Measurements from ENCODE around the gene FST.

Gene FST, protein sequence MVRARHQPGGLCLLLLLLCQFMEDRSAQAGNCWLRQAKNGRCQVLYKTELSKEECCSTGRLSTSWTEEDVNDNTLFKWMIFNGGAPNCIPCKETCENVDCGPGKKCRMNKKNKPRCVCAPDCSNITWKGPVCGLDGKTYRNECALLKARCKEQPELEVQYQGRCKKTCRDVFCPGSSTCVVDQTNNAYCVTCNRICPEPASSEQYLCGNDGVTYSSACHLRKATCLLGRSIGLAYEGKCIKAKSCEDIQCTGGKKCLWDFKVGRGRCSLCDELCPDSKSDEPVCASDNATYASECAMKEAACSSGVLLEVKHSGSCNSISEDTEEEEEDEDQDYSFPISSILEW

DNA sequence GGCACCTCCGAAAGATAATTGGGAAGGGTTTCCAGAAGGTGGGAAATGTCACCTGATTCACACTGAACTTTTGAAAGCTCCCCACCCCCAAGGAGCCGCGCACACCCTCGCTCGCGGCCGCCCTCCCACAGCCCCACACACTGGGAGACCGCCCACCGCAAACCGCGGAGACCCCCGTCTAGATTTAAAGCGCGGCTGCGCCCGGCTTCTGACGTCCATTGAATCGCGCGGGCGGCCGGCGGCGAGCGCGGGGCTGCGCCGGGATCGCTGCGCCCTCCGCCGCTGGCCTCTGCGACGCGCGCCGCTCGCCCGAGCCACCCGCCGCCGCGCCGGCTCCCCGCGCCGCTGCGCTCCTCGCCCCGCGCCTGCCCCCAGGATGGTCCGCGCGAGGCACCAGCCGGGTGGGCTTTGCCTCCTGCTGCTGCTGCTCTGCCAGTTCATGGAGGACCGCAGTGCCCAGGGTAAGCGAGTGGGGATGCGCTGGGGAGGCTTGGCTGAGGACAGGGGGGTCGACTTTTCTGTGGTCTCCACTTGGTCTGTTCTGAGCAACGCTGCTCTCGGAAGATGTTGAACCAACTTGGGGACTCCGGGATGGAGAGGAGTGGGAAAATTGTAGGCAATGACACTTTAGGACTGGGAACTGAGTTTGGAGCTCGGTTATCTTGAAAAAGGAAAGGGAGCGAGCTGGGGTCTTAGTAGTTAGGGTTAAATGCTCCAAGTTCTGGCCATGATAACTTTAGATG, at the start of gene FST:
TSS of gene FST (plus strand) at position 214 of the 743 bp plus-strand sequence. CDS start at position 377, 163 bp downstream.
- no peak for DNase-seq

DNA sequence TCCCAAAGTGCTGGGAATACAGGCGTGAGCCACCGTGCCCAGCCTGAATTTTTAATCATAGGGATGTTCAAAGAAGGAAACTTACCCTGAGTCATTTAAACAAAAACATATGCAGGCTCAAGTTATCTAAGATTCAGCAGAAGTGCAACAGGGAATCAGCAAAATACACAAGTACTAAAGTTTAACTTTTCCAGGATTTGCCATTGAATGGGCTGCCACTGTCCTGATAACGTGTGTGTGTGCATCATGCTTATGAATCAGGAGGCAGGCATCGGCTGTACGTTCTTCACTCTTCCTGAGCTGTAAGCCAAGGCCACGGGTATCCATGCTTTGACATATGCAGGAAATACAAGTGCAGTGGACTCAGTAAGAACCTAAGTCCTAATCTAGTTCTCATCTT, 48.8 kb upstream of the FST start:
- no peak for DNase-seq

DNA sequence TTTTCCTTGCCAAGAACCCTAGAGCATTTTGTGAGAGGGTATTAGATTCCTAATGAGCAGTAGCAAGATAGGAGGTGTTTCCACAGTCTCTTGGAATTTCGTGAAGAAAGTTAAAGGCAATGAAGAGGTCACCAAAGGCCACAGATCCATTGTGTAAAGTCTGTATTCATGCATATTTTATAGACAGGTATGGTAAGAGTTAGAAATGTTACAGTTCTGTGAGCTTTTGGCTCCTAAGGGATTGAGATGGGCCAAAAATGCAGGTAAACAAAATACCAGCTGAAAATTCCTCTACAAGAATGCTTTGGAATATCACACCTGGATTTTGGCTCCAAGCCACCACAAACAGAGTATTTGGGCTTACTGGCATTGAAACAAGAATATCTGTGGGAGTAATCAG, 47.4 kb upstream of the FST start:
- no peak for DNase-seq

DNA sequence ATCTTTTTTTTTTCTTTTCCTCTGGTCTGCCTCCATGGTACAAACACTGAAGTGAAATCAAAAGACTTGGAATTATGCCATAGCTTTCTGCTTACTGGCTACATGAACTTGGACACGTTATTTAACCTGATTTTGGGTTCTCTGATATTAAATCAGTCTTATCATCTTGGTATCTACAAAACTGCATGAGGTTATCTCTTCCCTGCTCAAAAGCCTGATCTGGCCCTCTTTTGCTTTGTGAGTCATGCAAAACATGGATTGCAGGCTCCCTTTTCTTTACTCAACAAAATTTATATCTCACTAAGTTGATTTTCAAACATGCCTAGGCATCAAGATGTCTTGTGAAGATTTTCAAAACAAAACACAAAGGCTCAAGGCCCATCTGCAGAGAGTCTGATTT, 45.9 kb upstream of the FST start:
- no peak for DNase-seq

DNA sequence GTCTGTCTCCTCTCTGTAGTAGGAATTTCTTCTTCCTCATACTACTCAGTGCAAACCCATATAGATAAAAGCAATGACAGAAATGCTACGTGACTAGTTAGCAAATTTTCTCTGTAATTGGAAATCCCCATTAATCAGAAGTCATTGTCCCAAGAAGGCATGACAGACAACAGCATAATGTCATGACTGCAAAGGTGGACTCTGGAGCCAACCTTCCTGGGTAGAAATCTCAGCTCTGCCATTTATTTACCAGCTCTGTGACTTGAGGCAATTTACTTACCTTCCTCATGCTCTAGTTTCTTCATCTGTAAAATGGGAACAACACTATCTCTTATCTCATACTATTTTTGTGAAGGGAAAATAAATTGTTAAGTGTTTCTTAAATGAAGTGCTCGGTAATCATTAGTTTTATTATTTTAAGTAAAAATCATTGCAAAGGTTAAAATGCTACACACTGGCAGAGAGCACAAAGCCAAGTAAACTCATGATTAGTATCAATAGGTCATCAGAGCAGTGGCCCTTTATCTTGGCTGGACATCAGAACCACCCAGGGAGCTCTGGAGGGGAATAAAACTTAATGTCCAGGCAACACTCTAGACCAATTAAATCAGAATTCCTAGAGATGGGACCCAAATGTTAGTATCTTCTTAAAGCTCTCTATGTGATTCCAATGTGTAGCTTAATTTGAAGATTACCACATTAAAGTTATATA, 43.8 kb upstream of the FST start:
- DNase-seq: no peak

DNA sequence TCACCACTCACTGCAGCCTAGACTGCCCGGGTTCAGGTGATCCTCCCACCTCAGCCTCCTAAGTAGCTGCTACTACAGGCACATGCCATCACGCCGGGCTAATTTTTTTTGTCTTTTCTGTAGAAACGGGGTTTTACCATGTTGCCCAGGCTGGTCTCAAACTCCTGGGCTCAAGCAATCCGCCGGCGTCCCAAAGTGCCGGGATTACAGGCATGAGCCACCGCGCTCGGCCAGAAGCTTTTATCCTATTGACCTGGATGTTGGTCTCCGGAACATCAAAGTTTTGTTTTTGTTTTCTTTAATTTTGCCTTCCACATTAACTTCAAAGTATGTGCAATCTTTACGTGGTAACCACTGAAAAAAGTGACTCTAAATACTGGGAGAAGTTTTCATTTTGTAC, 42.4 kb upstream of the FST start:
- DNase-seq: no peak

DNA sequence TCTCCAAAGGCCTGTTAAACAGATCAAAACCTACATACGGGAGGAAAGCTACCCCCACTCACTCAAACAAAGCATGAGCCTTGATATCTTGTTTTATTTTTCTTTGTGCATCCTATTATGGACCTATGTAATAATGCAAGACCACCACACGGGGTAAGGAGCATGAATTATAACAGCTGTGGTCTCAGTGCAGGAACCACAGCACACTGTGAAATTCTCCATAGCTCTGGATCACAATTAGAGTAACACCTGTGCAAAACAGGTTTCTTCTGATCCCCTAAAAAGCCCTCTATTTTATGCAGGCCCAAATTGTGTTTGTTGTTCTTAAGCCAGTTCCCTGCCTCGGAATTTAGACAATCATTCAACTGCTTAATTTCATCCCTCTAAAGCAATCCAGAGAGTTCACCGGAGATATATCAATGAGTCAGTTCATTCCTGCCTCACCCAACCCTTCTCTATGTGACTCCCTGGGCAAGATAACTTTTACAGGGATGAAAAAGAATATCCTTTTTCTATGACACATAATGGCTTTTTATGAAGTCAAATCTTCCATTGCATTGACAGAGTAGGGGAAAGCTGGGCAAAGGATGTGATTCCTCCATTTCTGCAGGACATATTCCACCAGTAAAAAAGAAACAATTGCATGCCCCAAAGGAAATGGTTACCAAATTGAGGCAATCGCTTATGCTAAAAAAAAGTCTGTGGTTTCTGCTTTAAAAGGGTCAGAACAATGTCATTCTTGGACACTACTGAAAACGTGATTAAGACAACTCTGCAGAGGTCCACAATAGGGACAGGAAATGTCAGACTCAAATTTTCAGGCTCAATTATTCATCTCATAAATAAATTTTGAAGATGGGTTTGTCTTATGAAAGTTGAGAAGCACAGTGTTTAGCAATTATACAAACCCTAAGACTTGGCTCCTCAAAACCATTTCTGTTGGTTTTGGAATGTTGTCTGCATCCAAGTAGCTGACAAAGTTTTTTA, 41.6 kb upstream of the FST start:
- no peak for DNase-seq

DNA sequence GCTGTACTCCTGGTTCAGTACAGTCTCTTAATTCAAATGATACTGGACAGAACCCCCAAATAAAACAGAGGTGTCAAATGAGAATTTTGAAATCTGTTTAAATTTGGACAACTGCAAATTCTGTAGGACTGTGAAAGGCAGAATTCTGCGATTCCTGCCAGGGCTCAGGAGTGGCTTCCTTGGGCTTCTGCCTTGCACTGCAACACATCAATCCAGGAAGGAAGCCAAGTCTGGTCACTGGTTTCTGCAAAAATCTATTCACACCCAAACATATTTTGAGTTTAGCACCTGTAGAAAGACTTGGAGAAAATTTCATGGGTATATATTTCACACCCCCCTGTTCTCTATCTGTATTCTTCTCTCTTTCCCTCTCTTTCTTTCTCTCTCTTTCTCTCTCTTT, 37.5 kb upstream of the FST start:
- DNase-seq: no peak

DNA sequence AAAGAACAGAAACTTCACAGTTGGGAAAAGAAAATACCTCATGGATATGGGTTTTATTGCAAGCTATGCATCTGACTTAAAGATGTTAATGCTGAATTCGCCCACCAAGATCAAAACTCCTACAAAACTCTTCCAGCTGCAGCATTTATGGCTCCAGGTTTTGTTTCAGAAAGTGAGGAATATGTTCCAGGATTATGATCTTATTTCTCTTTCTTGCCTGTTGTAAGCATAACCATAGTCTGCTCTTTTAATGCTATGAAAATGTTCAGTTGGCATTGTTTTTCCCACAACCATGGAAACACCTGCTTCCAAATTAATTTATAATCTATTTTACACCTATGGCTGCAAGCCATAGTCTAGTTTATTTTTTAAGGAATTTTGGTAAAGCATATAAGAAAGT, 34.9 kb upstream of the FST start:
- DNase-seq: no peak

DNA sequence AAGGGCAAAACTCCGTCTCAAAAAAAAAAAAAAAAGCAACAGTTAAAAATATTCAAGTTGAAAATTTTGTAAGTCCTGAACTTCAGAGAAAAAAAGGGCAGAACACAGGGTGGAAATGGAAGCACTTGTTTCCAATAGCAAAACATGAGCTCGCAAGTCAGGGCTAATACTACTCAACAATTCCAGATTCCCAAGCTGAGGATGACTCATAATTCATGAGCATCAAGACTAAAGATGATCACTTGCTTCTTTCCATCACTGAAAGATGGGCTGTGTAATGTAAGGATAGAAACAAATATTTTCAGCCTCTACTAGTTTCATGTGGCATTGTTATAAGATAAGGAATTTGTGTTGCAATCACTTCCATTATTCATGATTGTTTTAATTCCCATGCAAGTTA, 33.5 kb upstream of the FST start:
- no peak for DNase-seq

DNA sequence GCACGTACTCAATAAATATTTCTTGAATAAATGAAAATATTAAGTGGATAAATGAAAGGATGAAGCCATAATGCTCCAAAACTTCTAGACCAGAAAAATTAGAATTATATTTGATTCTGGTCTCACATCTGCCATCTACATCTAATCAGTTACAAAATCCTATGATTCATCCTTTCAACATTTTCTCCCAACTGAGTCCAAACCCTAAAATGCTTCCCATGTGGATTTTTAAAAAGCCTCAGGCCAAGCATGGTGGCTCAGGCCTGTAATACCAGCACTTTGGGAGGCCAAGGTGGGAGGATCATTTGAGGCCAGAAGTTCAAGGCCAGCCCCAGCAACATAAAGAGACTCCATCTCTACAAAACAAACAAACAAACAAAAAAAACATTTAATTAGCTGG, 31.6 kb upstream of the FST start:
- no peak for DNase-seq

DNA sequence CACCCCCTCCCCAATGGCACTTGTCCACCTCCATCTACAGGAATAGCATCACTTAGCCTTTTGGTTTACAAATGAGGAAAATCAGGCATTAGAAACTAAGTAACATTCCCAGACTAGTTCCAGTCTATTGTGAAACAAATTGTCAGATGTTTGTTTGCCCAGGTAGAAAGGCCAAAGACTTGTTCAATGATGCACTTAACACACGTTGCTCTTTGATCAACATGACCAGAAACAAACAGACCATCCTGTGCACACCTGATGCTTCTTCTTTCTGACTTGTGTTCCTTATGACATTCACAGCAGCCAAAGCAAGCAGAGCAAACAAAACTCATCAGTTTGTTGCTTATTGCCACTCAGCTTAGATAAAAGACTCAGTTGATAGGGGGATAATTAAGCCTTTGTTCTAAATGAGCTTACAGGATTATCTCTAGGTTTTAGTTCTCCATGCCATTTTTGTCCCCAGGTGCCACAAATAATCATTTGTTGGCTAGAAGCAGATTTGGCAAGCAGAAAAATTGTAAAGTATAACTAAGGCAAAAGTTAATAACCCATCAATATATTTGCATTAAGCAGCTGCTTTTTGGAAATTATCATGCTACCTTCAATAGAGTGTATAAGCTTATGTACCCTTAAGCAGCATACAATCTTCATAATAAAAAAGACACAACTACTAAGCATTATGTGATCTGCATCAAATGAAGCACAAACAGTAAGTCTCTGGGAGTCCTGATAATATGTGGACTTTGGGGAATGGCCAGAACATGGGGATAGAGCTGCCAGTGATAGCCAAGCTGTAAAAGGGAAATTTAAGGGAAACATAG, 26.3 kb upstream of the FST start:
- DNase-seq: no peak

DNA sequence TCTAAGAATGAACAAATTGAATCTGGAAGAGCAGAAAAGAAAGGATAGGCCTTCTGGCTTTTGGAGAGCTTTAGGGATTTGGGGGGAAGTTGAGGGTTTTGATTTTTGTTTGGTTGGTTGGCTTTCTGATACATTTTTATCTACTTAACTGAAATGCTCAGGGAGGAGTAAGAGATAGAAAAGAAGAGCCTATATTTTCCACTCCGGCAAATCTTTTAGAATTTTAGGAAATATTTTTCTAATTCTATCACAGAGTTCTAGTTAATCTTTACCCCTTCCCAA, 25.8 kb upstream of the FST start:
- no peak for DNase-seq

DNA sequence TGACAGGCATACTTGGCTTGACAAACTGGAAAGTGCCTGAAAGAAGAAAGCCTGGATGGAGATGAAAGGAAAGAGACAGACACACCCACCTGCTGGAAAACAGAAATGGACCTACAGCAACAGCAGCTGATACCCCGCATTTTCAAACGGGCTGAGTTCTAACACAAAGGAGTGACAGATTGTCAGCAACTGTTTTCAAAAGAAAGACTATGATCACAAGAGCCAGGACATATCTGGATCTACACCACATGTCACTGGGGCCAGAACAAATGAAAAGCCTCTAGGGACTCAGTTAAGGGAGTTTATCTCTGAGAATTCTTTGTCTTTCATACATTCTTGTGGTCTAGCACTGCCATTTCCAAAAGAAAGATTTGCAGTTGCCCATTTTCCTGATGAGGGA, 24.1 kb upstream of the FST start:
- DNase-seq: no peak

DNA sequence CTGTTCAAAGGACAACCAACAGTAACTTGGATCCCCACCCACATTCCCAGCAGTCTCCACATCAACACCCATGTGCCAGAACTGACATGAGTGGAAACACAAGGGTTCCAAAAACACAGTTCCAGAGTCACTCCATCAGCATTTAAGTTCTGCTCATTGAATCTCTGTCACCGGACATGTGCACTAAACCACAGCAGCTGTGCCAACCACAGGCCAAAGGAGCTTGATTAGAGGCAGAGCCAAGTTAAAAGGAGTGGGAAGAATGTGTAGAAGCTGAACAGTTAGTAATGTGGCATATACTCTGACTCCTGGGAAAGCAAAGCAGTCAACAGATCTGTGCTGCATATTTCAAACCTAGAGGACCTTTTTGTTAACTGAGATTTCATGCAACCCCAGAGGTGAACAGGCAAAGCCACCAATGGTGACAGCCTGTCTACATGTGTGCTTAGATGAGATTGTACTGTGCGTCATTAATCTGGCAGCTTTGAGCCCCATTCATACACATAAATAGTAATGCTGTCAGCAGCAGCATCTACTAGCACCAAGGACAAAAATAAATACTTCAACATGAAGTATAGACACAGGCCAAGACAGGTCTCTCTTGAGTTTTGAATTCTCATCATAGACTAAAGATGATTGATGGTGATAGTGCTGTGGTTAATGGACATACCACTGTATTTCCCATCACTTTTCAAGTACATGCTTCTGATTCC, 16.4 kb upstream of the FST start:
- no peak for DNase-seq

DNA sequence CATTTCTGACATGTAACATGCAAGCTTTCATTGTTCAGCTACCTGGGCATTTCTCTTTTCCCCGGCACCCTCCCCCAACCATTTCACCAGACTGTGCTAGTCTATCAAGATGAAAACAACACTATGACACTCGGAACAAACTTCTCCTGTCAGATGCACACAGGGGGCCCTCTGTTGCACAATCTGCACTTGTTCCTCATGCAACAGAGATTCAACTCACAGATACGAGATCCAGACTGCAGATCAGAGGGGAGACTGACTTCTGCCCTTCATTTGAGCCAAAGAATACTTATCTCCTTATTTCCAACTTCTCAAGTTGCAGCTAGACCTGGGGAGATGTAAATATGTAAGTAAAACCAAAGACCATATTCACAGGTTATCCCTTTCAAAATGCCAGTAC, 15.7 kb upstream of the FST start:
- DNase-seq: no peak

DNA sequence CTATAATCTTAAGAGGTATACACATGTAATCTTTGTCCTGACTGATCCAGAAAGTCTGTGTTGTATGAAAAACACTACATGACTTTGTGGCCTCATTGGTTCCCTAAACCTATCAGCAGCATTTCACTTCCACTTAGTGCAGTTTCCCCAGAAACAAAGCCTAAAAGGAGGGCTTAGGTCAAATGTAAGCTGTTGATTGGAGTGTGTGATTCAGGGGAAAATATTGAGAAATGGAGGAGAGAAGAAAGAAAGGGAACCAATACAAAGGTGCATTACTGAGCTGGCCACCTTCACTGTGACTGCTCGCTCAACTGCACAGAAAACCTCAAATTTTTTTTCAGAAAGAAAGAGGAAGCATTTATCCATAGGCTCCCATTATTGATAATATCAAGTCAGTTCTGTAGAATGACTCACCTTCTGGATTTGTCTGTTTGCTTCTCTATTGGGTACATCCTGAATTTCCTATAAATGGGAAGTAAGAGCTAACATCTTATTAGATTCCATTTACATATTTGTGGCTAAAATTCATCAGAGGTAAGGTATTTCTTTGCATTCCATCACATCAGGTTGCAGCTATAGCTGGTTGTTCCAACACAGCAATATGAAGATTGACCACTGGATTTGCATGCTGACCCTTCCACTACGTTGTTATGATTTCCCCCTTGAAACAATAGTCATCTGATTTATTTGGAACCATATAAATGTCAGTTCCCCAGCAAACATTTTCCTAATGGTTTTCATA, 10.3 kb upstream of the FST start:
- no peak for DNase-seq

DNA sequence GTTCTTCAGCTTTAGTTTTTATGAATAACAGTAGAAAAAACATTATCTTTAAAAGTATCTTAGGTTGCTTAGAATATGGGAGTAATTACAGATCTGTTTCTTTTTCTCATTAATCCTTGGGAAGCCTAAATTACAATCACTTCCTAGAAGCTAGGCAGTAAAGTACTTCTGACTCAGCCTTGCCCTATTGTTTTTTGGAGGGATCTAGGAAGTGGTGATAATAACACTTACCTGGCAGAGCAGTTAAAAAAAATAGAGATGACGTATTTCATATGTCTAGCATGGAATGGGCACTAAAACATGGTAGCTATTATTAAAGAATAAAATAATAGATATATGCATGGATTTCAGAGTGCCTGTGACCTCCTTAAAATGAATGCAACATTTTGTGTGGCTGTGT, 8.2 kb upstream of the FST start:
- DNase-seq: no peak

DNA sequence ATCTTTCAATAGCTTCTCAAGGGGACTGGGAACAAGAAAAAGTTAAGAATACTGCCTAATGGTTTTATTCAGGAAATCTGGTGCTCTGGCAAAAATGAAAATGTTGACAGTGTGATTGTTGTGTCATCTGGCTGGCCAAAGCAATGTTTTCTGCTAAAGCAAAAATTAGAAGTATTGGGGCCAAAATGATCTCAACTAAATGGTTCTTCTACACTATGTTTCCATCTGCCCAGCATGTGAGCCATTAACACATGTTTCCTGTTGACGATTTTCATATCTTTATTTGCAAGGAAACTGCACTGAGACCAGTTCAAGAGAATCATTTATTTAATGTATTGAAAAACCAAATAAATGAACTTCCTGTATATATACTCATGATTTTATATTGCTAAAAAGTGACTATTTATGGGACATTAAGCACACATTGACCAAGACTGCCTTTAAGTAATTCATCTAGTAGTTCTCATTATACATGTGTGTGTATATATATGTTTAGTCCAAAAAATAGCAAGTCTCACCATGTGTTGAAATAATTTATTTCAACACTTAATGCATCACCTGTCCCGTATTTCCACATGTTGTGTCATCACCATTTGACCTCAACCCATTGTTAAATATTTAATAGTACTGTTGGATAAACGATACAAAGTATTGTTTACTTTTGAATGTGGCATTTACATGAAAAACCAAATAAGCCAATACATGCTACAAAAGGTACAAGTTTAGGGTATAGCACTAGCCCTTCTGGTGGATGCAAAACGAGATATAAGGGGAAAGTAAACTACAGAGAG, 7.5 kb upstream of the FST start:
- no peak for DNase-seq

DNA sequence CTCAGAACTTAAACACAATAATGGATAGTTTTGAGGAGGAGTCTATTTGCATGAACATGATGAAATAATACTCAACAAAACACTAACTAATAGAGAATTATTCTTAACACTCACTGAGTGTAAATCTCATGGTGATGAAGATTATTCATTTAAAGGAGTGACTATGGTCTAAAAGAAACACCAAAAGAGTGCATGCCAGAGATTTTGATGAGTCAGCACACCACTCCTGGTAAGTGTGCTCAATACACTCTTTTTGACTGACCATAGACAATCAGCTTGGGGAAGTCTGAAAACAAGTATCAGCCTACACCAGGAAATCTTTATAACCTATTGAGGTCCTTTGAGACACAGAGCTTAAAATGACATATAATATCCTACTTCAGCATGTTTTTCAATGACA, 6.8 kb upstream of the FST start:
- DNase-seq: no peak
